Measurements from ENCODE around the gene FOXP1.

Gene FOXP1

DNA sequence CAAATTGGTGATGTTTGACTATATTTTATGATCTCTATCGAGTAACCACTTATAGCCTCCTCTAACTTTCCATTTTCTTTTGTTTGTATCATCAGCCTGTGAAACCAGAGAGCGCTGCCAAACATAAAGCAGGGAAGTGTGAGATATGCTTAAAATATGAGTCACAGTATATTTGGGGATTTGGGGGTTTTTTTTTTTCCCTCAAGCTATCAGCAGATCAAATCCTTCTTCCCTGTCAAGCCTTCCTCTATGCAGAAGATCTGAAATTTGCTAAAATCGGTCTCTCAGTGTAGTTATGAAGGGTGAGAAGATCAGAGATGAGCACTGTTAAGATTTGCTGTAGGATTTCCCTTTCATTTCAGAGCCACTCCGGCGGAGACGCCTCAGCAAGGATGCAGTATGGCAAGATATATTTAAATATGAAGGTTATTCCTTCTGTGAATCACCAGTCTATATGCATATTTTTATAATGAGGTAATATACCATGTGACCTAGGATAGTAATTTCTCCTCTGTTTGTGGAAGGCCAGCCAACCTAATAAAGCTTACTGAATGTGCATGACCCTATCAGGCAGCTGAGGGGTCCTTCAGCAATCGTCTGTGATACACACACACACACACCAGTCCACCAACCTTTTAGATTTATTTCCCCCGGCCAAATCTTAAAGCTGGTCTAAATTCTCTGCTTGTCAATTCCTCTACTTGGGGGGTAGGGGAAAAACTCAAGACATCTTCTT lies 474.1 kb downstream of the FOXP1 start:
- no peak for FAIRE-seq

DNA sequence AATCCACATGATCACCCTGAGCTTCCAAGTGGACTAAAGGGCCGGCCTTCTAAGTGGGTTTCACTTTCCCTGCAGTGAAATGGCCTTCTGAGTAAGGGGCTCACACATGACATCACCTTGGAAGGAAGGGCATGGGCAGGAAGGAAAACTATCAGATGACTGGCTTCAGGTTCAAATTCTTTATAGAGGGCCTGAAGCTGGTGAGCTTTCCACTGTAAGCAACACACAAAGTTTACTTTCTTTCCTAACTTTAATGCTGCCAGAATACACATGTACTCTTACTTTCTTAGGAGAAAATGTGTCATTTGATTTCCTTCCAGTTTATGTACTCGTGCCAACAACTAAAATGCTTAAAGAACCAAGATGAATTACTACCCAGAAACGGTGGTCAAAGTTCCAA lies 475.6 kb downstream of the FOXP1 start:
- no peak for FAIRE-seq

GRCh38 chr3:71104976-71105375 lies 478.6 kb downstream of the FOXP1 start:
- FAIRE-seq, result no peak

DNA sequence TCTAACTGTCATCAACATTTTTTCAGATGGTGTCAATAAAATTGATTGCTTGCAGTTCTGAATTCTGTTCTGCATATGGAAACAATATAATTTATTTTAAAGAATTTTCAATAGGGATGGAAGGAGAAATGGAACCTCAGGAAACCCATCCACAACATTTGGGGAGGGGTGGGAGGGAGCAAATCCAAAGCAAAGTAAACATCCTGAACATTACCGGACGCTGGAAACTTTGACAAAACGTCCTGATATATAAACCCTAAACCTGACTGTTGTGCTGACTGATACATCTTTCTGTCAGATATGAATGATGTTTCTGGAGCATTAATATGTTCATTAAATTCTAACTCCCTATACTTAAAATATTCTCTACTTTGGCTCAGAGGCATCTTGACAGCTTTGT lies 479.0 kb downstream of the FOXP1 start:
- no peak for FAIRE-seq

GRCh38 chr3:71104121-71104541 lies 479.4 kb downstream of the FOXP1 start:
- no peak for FAIRE-seq

DNA sequence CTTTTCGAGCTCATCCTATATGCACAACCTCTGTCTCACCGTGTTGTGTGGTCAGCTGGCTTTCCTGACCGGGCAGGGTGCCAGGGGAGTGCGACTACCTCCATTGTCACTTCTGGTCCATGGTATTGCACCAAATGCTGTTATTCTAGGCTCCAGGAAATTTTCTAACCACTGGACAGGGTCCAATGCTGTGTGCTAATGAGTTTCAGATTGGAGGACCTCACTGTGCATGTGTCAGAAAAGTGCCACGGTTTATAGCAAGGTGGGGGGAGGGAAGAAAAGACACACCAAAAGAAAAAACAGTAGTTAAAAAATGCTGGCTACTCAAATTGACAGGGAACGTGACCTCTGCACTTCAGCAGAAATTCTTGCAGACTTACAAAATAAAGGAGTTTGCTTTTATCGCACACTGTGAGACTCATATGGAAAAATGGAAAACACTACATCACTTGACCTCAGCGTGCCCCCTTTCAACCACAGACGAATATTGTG lies 480.1 kb downstream of the FOXP1 start:
- no peak for FAIRE-seq

- no peak for FAIRE-seq
These were observed 481.2 kb downstream of the FOXP1 start for GRCh38 chr3:71102111-71102983.

DNA sequence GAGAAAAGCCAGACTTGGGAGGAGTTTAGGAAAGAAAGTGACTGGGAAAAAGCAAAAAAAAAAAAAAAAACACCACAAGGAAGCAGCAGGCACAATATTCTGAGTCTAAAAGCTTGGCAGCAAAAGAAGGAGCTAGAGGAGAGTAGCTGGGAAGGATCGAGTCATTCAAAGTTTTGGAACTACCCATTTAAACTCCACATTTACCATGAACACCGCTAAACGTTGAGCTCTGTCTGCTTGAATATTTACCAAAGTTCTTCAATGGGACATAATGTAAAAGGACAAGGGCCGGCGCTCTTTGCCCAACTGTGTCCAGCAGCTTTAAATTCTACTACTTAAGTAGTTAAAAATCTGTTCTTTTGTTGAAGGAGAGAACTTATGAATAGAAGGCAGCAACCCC lies 481.9 kb downstream of the FOXP1 start:
- FAIRE-seq, result no peak

DNA sequence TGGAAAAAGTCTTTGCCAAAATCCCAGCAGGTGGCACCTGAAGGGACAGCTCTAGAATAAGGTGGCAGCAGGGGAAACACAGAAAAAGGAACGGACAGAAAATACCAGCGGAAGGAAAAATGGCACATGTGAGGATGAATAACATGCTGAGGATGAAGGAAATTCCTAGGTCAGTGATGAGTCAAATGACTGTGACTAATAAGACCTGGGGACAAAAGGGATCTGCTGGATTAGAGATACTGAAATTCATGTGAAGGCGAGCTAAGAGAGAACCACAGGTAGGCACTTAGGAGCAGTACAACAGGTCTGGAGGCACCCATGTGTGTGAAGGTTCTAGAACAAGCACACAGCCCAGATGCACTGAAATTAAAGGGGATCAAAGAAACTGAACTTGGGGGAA lies 482.5 kb downstream of the FOXP1 start:
- FAIRE-seq, result no peak

GRCh38 chr3:71099997-71100719 lies 483.4 kb downstream of the FOXP1 start:
- no peak for FAIRE-seq

GRCh38 chr3:71097557-71097956 lies 486.0 kb downstream of the FOXP1 start:
- FAIRE-seq, result no peak

DNA sequence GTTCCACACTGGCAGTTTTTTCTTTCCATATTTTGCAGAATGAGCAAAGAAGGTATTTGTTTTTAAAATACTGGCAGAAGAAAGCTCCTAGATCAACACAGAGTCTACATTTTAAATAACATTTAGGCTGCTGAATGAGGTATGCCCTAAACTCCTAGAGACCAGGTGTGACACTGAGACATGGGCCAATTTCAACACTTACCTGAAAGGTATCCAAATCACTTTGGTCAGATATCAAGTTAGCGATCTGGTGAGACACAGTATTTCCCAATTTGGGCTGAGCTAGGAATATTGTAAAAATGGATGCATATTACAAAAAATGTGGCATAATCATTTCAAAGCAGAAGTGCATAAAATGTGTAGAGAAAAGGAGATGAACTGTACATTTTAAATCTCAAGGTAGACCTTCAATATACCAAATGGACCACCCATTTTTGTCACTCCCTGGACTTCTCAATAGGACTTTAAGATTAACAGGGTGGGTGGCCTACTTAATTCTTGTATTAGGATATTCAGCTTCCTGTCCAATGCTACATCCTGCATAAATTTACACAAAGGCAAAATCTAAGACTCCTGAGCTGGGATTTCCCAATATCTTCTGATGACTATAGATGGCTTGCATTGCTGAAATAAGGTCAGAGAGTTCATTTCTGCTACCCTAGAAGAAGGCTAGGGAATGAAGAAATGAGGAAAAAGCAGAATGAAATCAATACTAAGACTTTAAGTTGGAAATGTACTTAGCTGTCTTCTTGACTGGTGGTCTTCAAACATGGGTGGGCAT lies 487.8 kb downstream of the FOXP1 start:
- FAIRE-seq, result no peak

GRCh38 chr3:71094658-71095209 lies 488.8 kb downstream of the FOXP1 start:
- FAIRE-seq, result no peak

DNA sequence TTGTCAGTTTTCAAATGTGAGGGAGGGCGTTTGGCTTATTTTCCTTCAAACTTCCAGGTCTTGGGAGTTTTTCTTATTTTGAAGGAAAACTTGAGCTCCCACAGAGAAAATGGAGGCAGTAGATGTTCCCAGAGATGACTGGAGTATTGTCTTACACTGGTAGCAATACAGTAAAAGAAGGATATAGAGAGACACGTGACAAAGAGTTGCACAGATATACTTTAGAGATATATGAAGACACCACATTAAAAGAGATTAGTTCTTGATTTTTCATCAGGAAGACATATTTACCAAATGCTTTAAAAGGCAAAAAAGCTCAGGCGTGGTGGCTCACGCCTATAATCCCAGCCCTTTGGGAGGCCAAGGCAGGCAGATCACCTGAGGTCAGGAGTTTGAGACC lies 490.9 kb downstream of the FOXP1 start:
- FAIRE-seq, result no peak

DNA sequence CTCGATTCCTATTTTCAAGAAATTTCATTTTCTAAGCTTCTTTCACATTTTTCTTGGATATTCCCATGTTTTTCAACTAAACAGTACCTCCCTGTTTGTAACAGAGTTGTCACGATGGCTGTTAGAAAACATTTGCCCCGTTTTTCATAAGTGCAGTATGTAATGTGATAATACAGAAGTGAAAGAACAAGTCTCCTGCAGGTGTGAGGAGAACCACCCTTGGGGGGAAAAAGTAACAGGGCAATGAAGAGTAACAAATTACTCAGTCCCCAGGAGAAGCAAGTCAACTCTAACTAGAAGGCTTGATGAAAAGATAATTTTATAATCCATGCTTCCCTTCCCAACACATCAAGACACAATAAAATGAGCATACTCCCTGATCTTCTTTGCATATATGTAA lies 493.3 kb downstream of the FOXP1 start:
- no peak for FAIRE-seq

DNA sequence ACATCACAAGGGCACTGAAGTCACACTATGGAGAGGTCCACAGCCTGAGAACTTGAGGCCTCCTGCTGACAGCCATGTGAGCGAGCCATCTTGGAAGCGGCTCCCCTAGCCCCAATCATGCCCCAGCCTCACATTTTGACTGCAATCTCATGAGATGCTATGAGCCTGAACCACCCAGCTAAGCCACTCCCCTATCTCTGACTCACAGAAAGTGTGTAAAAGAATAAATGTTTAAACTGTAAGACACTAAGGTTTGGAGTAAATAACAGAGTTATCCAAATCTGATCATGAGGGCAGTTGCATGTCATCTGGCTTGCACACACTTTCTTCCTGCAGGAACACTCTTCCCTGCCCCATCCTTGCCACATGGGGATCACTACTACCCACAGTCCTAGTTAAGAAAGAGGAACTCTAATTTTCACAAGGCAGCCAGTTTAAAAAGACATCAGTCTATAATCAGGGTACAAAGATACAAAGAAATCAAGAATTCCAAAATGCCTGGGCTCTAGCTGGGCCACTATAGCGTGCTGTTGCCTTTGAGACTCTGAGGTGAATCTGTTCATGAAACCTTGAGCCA lies 494.2 kb downstream of the FOXP1 start:
- no peak for FAIRE-seq

- FAIRE-seq, result no peak
These were observed 494.8 kb downstream of the FOXP1 start for GRCh38 chr3:71088742-71089141.

GRCh38 chr3:71088019-71088708 lies 495.4 kb downstream of the FOXP1 start:
- FAIRE-seq, result no peak

DNA sequence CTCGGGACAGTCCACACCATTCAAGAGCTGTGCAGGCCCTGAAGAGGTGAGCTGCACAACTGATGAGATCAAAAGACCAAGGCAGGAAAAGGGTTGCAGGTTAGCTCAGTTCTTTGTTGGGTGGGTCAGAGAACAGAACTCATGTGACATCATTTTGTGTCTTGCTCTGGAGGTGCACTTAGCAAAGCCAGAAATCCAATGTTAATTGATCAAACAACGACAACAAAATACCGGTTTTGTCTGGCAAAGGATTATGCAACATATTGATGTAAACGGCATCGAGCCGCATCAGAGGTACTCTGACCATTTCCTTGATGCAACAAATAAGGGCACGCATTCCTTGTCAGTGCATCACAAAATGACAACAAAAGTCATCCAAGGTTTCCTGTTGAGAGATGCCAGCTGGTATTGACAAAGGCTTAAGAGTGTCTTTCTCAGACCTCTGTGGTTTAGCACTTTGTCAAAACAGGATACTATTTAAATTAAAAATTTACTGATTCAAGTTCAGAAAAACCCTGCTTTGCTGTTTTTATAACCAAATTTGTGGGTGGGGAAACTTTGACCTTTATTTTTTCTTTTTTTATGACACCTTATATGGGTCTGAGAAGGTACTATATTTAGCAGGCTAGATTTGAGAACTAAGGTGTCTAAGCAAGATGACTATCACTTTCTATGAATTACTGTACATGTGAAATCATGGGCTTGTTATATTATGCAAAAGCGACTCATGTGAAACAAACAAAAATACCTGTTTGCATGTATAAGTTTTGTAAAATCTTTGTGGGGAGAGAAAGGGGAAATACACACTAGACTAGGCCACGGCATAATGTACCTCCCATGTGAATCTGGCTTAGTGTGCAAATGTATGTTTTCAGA lies 496.1 kb downstream of the FOXP1 start:
- no peak for FAIRE-seq

DNA sequence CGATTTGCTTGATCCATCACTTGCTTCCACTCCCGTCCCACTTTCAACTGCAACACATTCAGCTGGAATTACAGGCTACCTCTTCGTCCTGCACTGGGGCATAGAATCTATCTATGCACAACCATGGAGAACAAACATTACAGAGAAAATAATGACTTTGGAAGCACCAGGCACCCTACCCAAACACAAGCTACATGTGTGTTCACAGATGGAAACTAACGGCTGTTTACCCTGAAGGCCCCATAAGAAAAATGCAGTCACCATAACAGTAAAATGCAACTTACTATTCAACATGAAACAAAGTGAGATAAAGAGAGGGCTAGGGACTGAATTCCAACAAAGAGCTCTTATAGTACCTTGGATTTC lies 496.8 kb downstream of the FOXP1 start:
- FAIRE-seq, result no peak
